ENCODE data around the gene SHANK1. TPM values are rescaled to one million over a fixed set of nuclear protein-coding genes. Genes with fewer than 3 reads are reported as not detected.

The SHANK1 gene
- polyA plus RNA-seq, 3 donors = not detected

DNA sequence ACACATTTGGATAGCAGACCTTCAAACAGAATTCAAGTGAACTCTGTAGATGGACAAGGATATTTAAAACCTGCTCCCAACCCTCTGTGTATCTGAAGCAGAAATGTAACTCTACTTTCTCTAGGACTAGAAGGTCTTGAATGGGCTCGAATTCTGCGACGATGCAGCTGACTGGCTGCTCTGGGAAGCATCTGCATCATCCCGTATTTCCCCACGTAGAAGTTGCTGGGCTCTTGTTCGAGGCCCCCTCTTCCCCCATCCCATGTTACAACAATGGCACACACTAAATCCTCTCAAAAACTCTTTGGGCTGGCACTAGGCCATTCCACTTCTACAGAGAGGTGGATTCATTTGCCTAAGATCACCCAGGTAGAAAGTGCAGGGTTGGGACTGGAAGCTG lies 55.4 kb downstream of the SHANK1 start:
- no peak overlapping the region for H3K4me3 ChIP-seq (replicated peaks in 1 of 3; ENCODE audit: low read depth in 2 of 3, low read length in 3 of 3)
- Mint-ChIP-seq H3K4me1 (peaks cover 3% of the 10 kb centered on the region), H3K4me3 (peak overlapping the region in 1 of 2 donors; percentile 46), H3K36me3 (no peaks in the 10 kb centered on the region), H3K27ac (no peak overlapping the region), H3K27me3 (ENCODE audit: low read depth in 3 of 3) (peaks cover 47 to 83% (median 61%) of the 10 kb centered on the region in 3 donors), H3K9me3 (peaks cover 0 to 31% (median 13%) of the 10 kb centered on the region in 7 donors)
- no peak overlapping the region for H3K4me2 ChIP-seq (replicated peaks; ENCODE audit: extremely low read depth, low read length, poor library complexity, severe bottlenecking)
- TF ChIP-seq, protein P1, sequence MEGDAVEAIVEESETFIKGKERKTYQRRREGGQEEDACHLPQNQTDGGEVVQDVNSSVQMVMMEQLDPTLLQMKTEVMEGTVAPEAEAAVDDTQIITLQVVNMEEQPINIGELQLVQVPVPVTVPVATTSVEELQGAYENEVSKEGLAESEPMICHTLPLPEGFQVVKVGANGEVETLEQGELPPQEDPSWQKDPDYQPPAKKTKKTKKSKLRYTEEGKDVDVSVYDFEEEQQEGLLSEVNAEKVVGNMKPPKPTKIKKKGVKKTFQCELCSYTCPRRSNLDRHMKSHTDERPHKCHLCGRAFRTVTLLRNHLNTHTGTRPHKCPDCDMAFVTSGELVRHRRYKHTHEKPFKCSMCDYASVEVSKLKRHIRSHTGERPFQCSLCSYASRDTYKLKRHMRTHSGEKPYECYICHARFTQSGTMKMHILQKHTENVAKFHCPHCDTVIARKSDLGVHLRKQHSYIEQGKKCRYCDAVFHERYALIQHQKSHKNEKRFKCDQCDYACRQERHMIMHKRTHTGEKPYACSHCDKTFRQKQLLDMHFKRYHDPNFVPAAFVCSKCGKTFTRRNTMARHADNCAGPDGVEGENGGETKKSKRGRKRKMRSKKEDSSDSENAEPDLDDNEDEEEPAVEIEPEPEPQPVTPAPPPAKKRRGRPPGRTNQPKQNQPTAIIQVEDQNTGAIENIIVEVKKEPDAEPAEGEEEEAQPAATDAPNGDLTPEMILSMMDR (IDR thresholded peaks at IDR 0.05) = no peak
- intact Hi-C loops (cut with micrococcal nuclease) = loop anchor here in 1 of 2 donors (10.0 kb wide), 1 partner anchor 121 kb away; no protein-coding TSS in a partner anchor
- no peaks in the 10 kb centered on the region for H3K9me3 ChIP-seq (replicated peaks in 1 of 2; ENCODE audit: control insufficient read depth in 1 of 2, insufficient read depth in 1 of 2, low read length in 2 of 2)
- no peak for DNase-seq
- H3K27ac ChIP-seq (ENCODE audit: low read depth in 1 of 2, low read length in 2 of 2) = no peak overlapping the region
- H2AFZ ChIP-seq (ENCODE audit: insufficient read depth, low read depth, low read length, poor library complexity, severe bottlenecking) = no peak overlapping the region
- H3K4me1 ChIP-seq (ENCODE audit: control insufficient read depth in 1 of 2, insufficient read depth in 2 of 2, low read length in 2 of 2) = peaks cover 1% of the 10 kb centered on the region in 2 donors
- H3K79me2 ChIP-seq (ENCODE audit: insufficient read depth, low read length) = no peaks in the 10 kb centered on the region
- H4K20me1 ChIP-seq (ENCODE audit: insufficient read depth, low read length) = no peaks in the 10 kb centered on the region
- 94% methylated on average over 5 of the region's 6 CpGs for WGBS (ENCODE audit: insufficient coverage)
- H3K36me3 ChIP-seq (replicated peaks in 1 of 2; ENCODE audit: control insufficient read depth in 1 of 2, insufficient read depth in 2 of 2, low read length in 2 of 2) = no peaks in the 10 kb centered on the region
- H3K9ac ChIP-seq (ENCODE audit: insufficient read depth, low read length, poor library complexity, severe bottlenecking) = no peak overlapping the region
- H3K27me3 ChIP-seq (ENCODE audit: control insufficient read depth in 2 of 2, insufficient read depth in 2 of 2, low read length in 2 of 2) = peaks cover 25 to 39% of the 10 kb centered on the region in 2 donors

DNA sequence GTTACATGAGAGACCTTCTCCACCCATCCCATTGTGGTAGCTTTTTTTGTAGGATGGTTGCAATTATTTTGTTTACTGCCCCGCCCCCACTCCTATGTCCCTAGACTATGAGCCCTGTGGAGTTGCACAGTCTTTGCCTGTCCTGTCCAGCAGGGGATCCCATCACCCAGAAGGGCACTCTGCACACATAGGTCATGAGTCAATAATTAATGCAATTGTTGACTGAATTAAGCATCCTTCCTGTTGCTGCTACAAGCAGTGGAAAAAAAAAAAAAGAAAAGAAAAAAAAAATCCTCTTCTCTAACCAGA lies 56.2 kb downstream of the SHANK1 start:
- Histone ChIP-seq H3K9ac (ENCODE audit: insufficient read depth, low read length, poor library complexity, severe bottlenecking) (no peak overlapping the region), H3K9me3 (replicated peaks in 1 of 2; ENCODE audit: control insufficient read depth in 1 of 2, insufficient read depth in 1 of 2, low read length in 2 of 2) (peaks cover 5 to 8% of the 10 kb centered on the region in 2 donors), H3K27ac (ENCODE audit: low read depth in 1 of 2, low read length in 2 of 2) (no peak overlapping the region), H3K4me1 (ENCODE audit: control insufficient read depth in 1 of 2, insufficient read depth in 2 of 2, low read length in 2 of 2) (peaks cover 7 to 9% of the 10 kb centered on the region in 2 donors), H4K20me1 (ENCODE audit: insufficient read depth, low read length) (no peaks in the 10 kb centered on the region), H3K4me2 (replicated peaks; ENCODE audit: extremely low read depth, low read length, poor library complexity, severe bottlenecking) (no peak overlapping the region), H3K36me3 (replicated peaks in 1 of 2; ENCODE audit: control insufficient read depth in 1 of 2, insufficient read depth in 2 of 2, low read length in 2 of 2) (no peaks in the 10 kb centered on the region), H3K4me3 (replicated peaks in 1 of 3; ENCODE audit: low read depth in 2 of 3, low read length in 3 of 3) (no peak overlapping the region), H3K79me2 (ENCODE audit: insufficient read depth, low read length) (no peaks in the 10 kb centered on the region), H2AFZ (ENCODE audit: insufficient read depth, low read depth, low read length, poor library complexity, severe bottlenecking) (no peak overlapping the region), H3K27me3 (ENCODE audit: control insufficient read depth in 2 of 2, insufficient read depth in 2 of 2, low read length in 2 of 2) (peaks cover 27 to 40% of the 10 kb centered on the region in 2 donors)
- peaks cover 2 to 34% (median 15%) of the 10 kb centered on the region in 7 donors for H3K9me3 Mint-ChIP-seq
- TF ChIP-seq, protein P1 (IDR thresholded peaks at IDR 0.05) = no peak
- no CpG with 5 or more reads among the region's 1 CpG for WGBS (ENCODE audit: insufficient coverage)
- no peak overlapping the region for H3K27ac Mint-ChIP-seq
- peaks cover 47 to 86% (median 63%) of the 10 kb centered on the region in 3 donors for H3K27me3 Mint-ChIP-seq (ENCODE audit: low read depth in 3 of 3)
- peak overlapping the region in 1 of 2 donors; percentile 3 for H3K4me3 Mint-ChIP-seq
- DNase-seq = no peak
- H3K4me1 Mint-ChIP-seq = peaks cover 9% of the 10 kb centered on the region
- intact Hi-C loops (cut with micrococcal nuclease) = loop anchor here in 1 of 2 donors (10.0 kb wide), 1 partner anchor 121 kb away; no protein-coding TSS in a partner anchor
- H3K36me3 Mint-ChIP-seq = no peaks in the 10 kb centered on the region
